Measurements from ENCODE around the gene LRRFIP1. TPM values are rescaled to one million over a fixed set of nuclear protein-coding genes. Genes with fewer than 3 reads are reported as not detected.

The LRRFIP1 gene
- total RNA-seq, 2 donors from 2014 or later, result 66.1 to 73.1 TPM

DNA sequence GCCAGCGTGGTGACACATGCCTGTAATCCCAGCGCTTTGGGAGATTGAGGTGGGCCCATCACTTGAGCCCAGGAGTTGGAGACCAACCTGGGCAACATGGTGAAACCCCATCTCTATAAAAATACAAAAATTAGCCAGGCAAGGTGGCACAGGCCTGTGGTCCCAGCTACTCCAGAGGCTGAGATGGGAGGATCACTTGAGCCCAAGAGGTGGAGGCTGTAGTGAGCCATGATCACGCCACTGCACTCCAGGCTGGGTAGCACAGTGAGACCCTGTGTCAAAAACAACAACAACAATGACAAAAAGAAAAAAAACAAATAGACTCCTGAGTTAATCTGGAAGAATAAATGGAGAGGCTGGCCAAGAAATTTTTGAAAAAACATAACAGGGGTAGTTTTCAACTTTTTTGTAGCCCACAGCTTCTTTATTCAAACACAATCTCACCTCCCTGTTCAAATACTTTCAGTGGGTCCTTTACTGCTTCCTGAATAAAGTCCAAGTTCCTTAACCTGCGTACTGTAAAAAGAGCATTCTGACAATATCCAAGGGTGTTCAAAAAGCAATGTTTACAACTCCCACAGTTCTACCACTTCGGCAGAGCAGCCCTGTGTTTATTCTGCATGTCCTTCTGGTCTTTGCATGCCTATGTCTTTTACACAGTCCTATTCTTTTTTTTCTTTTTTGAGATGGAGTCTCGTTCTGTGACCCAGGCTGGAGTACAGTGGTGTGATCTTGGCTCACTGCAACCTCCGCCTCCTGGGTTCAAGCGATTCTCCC, 53.5 kb downstream of the LRRFIP1 start:
- DNase-seq (ENCODE audit: low spot score), result no peak
- H3K27ac ChIP-seq, result no peak overlapping the region
- no peak overlapping the region for H3K4me3 ChIP-seq
- no peaks in the 10 kb centered on the region for H3K36me3 ChIP-seq
- H3K4me1 ChIP-seq (replicated peaks), result no peaks in the 10 kb centered on the region
- WGBS, result 66% methylated on average over 8 of the region's 8 CpGs
- intact Hi-C loops (cut with DNase I), result no loop called here
- no peaks in the 10 kb centered on the region for H3K27me3 ChIP-seq (replicated peaks; ENCODE audit: insufficient read depth)
- TF ChIP-seq POLR2A (IDR thresholded peaks at IDR 0.05), result no peak
- TF ChIP-seq, protein P1, sequence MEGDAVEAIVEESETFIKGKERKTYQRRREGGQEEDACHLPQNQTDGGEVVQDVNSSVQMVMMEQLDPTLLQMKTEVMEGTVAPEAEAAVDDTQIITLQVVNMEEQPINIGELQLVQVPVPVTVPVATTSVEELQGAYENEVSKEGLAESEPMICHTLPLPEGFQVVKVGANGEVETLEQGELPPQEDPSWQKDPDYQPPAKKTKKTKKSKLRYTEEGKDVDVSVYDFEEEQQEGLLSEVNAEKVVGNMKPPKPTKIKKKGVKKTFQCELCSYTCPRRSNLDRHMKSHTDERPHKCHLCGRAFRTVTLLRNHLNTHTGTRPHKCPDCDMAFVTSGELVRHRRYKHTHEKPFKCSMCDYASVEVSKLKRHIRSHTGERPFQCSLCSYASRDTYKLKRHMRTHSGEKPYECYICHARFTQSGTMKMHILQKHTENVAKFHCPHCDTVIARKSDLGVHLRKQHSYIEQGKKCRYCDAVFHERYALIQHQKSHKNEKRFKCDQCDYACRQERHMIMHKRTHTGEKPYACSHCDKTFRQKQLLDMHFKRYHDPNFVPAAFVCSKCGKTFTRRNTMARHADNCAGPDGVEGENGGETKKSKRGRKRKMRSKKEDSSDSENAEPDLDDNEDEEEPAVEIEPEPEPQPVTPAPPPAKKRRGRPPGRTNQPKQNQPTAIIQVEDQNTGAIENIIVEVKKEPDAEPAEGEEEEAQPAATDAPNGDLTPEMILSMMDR (IDR thresholded peaks at IDR 0.05), result no peak
- TF ChIP-seq POLR2AphosphoS5 (IDR thresholded peaks at IDR 0.05), result no peak
- H3K9me3 ChIP-seq, result no peaks in the 10 kb centered on the region

GRCh38 chr2:237682151-237682550, 54.8 kb downstream of the LRRFIP1 start:
- Histone ChIP-seq H3K27ac (no peak overlapping the region), H3K36me3 (no peaks in the 10 kb centered on the region), H3K4me1 (replicated peaks) (no peaks in the 10 kb centered on the region), H3K4me3 (no peak overlapping the region), H3K27me3 (replicated peaks; ENCODE audit: insufficient read depth) (no peaks in the 10 kb centered on the region), H3K9me3 (no peaks in the 10 kb centered on the region)
- TF ChIP-seq, protein P1 (IDR thresholded peaks at IDR 0.05), result no peak
- no peak for TF ChIP-seq POLR2A (IDR thresholded peaks at IDR 0.05)
- intact Hi-C loops (cut with DNase I), result no loop called here
- DNase-seq (ENCODE audit: low spot score), result no peak
- 70% methylated on average over 7 of the region's 7 CpGs for WGBS

- no peak overlapping the region for H3K27ac ChIP-seq
These were observed 55.7 kb downstream of the LRRFIP1 start for GRCh38 chr2:237682856-237683670.

GRCh38 chr2:237685408-237685807, 58.0 kb downstream of the LRRFIP1 start:
- DNase-seq (ENCODE audit: low spot score), result no peak
- H3K4me1 ChIP-seq (replicated peaks), result no peaks in the 10 kb centered on the region
- TF ChIP-seq POLR2A (IDR thresholded peaks at IDR 0.05) (no peak), POLR2AphosphoS5 (IDR thresholded peaks at IDR 0.05) (no peak)
- TF ChIP-seq, protein P1 (IDR thresholded peaks at IDR 0.05), result no peak
- H3K4me3 ChIP-seq, result no peak overlapping the region
- no peaks in the 10 kb centered on the region for H3K27me3 ChIP-seq (replicated peaks; ENCODE audit: insufficient read depth)
- 78% methylated on average over 5 of the region's 5 CpGs for WGBS
- intact Hi-C loops (cut with DNase I), result no loop called here
- H3K9me3 ChIP-seq, result no peaks in the 10 kb centered on the region
- no peaks in the 10 kb centered on the region for H3K36me3 ChIP-seq
- H3K27ac ChIP-seq, result no peak overlapping the region

More at GRCh38 chr2:237682856-237683670, 55.7 kb downstream of the LRRFIP1 start:
- no peaks in the 10 kb centered on the region for H3K9me3 ChIP-seq
- intact Hi-C loops (cut with DNase I), result no loop called here
- no peak overlapping the region for H3K4me3 ChIP-seq
- no peaks in the 10 kb centered on the region for H3K27me3 ChIP-seq (replicated peaks; ENCODE audit: insufficient read depth)
- WGBS, result 71% methylated on average over 17 of the region's 18 CpGs
- TF ChIP-seq POLR2AphosphoS5 (IDR thresholded peaks at IDR 0.05) (no peak), POLR2A (IDR thresholded peaks at IDR 0.05) (no peak)
- TF ChIP-seq, protein P1 (IDR thresholded peaks at IDR 0.05), result no peak
- no peaks in the 10 kb centered on the region for H3K4me1 ChIP-seq (replicated peaks)
- no peak for DNase-seq (ENCODE audit: low spot score)
- H3K36me3 ChIP-seq, result no peaks in the 10 kb centered on the region

Measured in prostate gland (tissue), 2 donors.